ENCODE data around the gene CES4A. TPM values are rescaled to one million over a fixed set of nuclear protein-coding genes. Genes with fewer than 3 reads are reported as not detected.

The CES4A gene
- total RNA-seq = 10 to 100 TPM; 10.9 to 16.5 TPM

DNA sequence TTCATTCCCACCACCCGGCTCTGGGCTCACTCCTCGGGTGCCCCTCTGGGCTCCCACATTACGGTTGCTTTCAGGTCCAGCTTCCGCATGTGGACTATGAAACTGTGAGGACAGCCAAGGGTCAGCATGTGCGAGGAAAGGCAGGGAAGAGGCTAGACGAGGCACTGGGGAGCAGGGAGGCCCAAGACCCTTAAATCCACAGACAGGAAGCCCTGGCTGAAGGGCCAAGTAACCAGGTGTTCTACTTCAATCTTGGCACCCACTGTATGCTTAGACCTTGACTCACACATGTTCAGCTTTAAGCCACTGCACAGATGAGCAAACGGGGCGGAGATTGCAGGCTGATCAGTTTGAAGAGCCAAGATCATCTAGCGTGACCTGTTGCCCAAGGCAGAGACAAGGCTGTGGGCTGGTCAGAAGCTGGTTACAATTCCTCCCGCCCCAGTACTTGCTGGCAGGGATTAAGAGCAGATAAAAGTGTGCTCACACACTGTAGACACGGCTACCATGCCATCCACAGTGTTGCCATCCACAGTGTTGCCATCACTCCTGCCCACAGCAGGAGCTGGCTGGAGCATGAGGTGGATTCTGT, at the start of gene CES4A:
TSS of gene CES4A (plus strand) at position 393 of the 592 bp plus-strand sequence. CDS start at position 577, 184 bp downstream.
- peaks cover 10% of the 10 kb centered on the region for H3K4me1 ChIP-seq
- ATAC-seq (peak; percentile 65), DNase-seq (peak in 2 of 4 donors; percentile 49 to 60)
- intact Hi-C loops (cut with DNase I) = no loop called here
- H3K27ac ChIP-seq = peak within 1 kb of the TSS in 1 of 4 donors; percentile 18
- 62 to 66% methylated on average over 8 to 11 of the region's 11 CpGs for WGBS, 2 donors
- TF ChIP-seq CTCF (IDR thresholded peaks at IDR 0.05) = no peak
- TF ChIP-seq POLR2A (IDR thresholded peaks at IDR 0.05) = no peak
- H3K27me3 ChIP-seq = no peaks in the 10 kb centered on the region
- no peaks in the 10 kb centered on the region for H3K36me3 ChIP-seq (replicated peaks in 1 of 2; ENCODE audit: insufficient read depth in 1 of 2, low read depth in 2 of 2)
- no peaks in the 10 kb centered on the region for H3K9me3 ChIP-seq
- no peak within 1 kb of the TSS for H3K4me3 ChIP-seq

- ATAC-seq (no peak), DNase-seq (no peak)
- Histone ChIP-seq H3K27me3 (no peaks in the 10 kb centered on the region), H3K4me3 (no peak overlapping the region), H3K4me1 (peaks cover 29% of the 10 kb centered on the region), H3K27ac (no peak overlapping the region), H3K36me3 (replicated peaks in 1 of 2; ENCODE audit: insufficient read depth in 1 of 2, low read depth in 2 of 2) (peaks cover 10 to 14% of the 10 kb centered on the region in 2 donors), H3K9me3 (no peaks in the 10 kb centered on the region)
- intact Hi-C loops (cut with DNase I) = no loop called here
- TF ChIP-seq POLR2A (IDR thresholded peaks at IDR 0.05) (no peak), CTCF (IDR thresholded peaks at IDR 0.05) (no peak)
Observed at GRCh38 chr16:66939366-66939765, 49.0 kb upstream of the CES4A start.

- Histone ChIP-seq H3K36me3 (replicated peaks in 1 of 2; ENCODE audit: insufficient read depth in 1 of 2, low read depth in 2 of 2) (peaks cover 10 to 14% of the 10 kb centered on the region in 2 donors), H3K9me3 (no peaks in the 10 kb centered on the region), H3K27ac (no peak overlapping the region), H3K4me3 (no peak overlapping the region), H3K27me3 (no peaks in the 10 kb centered on the region), H3K4me1 (peaks cover 28% of the 10 kb centered on the region)
- intact Hi-C loops (cut with DNase I) = no loop called here
- WGBS, 2 donors = 90 to 92% methylated on average over 13 to 16 of the region's 16 CpGs
- ATAC-seq = no peak
- no peak for TF ChIP-seq POLR2A (IDR thresholded peaks at IDR 0.05)
- no peak for TF ChIP-seq CTCF (IDR thresholded peaks at IDR 0.05)
- DNase-seq = no peak
Observed at GRCh38 chr16:66940236-66940635, 48.2 kb upstream of the CES4A start.

- intact Hi-C loops (cut with DNase I) = no loop called here
- Histone ChIP-seq H3K36me3 (replicated peaks in 1 of 2; ENCODE audit: insufficient read depth in 1 of 2, low read depth in 2 of 2) (peaks cover 10 to 14% of the 10 kb centered on the region in 2 donors), H3K4me3 (no peak overlapping the region), H3K4me1 (peaks cover 3% of the 10 kb centered on the region), H3K27ac (no peak overlapping the region), H3K9me3 (no peaks in the 10 kb centered on the region), H3K27me3 (no peaks in the 10 kb centered on the region)
- ATAC-seq (no peak), DNase-seq (no peak)
- no peak for TF ChIP-seq POLR2A (IDR thresholded peaks at IDR 0.05)
- WGBS, 2 donors = 90 to 100% methylated on average over 5 of the region's 5 CpGs
Observed at GRCh38 chr16:66942981-66943380, 45.4 kb upstream of the CES4A start.

DNA sequence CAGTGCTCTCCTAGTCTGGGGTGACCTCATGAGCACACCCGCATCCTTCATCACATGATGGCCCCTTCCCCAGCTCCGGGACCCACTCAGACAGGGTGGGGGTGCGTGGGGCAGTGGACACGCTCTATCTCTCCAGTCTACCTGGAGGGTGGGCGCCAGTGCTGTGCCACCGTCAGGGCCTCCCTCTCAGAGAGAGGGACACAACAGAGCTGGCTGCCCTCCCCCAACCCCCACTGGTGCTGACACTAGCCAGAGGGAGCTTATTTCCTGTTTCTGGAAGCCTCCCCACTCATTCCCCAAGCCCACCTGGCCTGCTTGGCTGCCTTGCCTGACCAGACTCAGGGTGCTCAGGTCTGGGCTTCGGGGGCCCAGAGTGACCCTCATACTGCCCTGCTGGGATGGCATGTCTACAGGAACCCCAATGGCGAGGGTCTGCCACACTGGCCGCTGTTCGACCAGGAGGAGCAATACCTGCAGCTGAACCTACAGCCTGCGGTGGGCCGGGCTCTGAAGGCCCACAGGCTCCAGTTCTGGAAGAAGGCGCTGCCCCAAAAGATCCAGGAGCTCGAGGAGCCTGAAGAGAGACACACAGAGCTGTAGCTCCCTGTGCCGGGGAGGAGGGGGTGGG, 44.8 kb upstream of the CES4A start:
- Histone ChIP-seq H3K4me1 (peaks cover 6% of the 10 kb centered on the region), H3K4me3 (no peak overlapping the region), H3K36me3 (replicated peaks in 1 of 2; ENCODE audit: insufficient read depth in 1 of 2, low read depth in 2 of 2) (peaks cover 10 to 14% of the 10 kb centered on the region in 2 donors), H3K27ac (no peak overlapping the region), H3K9me3 (no peaks in the 10 kb centered on the region), H3K27me3 (peaks cover 0 to 1% of the 10 kb centered on the region in 2 donors)
- no peak for TF ChIP-seq POLR2A (IDR thresholded peaks at IDR 0.05)
- TF ChIP-seq CTCF (IDR thresholded peaks at IDR 0.05) = no peak
- intact Hi-C loops (cut with DNase I) = no loop called here
- ATAC-seq = no peak
- DNase-seq = no peak
- 84 to 92% methylated on average over 7 to 15 of the region's 15 CpGs for WGBS, 2 donors
